ENCODE results near the gene ABHD5.

ABHD5 gene

DNA sequence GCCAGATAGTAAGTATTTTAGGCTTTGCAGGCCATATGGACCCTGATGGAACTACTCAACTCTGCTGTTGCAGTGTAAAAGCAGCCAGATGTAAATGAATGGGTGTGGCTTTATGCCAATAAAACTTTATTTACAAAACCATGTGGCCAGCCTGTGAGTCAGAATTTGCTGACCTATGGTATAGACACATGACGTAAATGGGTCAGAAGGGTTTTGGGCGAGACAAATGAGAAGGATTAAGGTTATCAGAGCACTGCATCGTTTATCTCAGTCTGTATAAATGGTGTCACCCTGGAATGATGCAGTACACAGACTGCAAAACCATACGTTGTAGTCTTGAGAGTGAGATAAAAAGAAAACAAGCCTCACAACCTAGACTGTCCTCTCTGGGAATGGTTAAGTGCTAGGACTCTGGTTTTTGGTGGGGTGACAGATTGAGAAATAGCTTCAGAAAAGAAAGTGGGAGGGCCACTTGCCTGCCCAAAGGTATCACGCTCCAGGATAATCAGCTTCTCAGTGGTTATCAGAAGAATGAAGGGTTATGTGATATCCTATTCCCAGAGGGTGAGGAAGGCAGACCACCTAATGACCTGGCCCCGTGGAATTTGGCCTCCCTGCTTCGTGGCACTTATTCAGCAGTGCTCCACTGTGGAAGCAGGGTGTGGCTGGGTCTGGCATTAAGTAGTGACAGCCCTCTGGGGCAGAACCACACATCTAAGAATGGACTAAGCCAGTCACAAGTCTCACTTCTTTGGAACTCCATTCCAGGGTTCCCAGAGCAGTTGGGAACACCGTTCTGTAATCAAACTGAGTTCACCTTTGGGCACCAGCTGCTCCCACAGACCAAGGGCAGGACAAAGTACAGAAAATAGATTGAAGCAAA, 46.1 kb downstream of the ABHD5 start:
- Histone ChIP-seq H3K4me3 (ENCODE audit: low read length) (no peak overlapping the region), H3K79me2 (ENCODE audit: low read length) (no peaks in the 10 kb centered on the region), H3K9me3 (replicated peaks; ENCODE audit: insufficient read depth, low read length) (no peaks in the 10 kb centered on the region), H3K36me3 (replicated peaks; ENCODE audit: insufficient read depth, low read length) (no peaks in the 10 kb centered on the region), H3K4me2 (ENCODE audit: low read depth, low read length) (no peak overlapping the region), H3F3A (ENCODE audit: insufficient read depth, low read length) (no peaks in the 10 kb centered on the region), H3K27ac (ENCODE audit: low read length) (no peak overlapping the region), H4K20me1 (ENCODE audit: insufficient read depth, low read length) (no peaks in the 10 kb centered on the region), H3K9me2 (replicated peaks; ENCODE audit: insufficient read depth, low read length) (no peaks in the 10 kb centered on the region), H2AFZ (ENCODE audit: low read length) (no peak overlapping the region), H3K27me3 (replicated peaks; ENCODE audit: insufficient read depth, low read length) (no peaks in the 10 kb centered on the region), H3K9ac (ENCODE audit: low read length) (no peak overlapping the region), H3K4me1 (ENCODE audit: low read length) (no peaks in the 10 kb centered on the region)
- TF ChIP-seq, protein P1, sequence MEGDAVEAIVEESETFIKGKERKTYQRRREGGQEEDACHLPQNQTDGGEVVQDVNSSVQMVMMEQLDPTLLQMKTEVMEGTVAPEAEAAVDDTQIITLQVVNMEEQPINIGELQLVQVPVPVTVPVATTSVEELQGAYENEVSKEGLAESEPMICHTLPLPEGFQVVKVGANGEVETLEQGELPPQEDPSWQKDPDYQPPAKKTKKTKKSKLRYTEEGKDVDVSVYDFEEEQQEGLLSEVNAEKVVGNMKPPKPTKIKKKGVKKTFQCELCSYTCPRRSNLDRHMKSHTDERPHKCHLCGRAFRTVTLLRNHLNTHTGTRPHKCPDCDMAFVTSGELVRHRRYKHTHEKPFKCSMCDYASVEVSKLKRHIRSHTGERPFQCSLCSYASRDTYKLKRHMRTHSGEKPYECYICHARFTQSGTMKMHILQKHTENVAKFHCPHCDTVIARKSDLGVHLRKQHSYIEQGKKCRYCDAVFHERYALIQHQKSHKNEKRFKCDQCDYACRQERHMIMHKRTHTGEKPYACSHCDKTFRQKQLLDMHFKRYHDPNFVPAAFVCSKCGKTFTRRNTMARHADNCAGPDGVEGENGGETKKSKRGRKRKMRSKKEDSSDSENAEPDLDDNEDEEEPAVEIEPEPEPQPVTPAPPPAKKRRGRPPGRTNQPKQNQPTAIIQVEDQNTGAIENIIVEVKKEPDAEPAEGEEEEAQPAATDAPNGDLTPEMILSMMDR (IDR thresholded peaks at IDR 0.05; ENCODE audit: low read length), result no peak
- TF ChIP-seq EZH2 (optimal IDR thresholded peaks at IDR 0.05; ENCODE audit: low read depth, low read length), result no peak
- no peak for TF ChIP-seq EZH2phosphoT487 (IDR thresholded peaks at IDR 0.05; ENCODE audit: low read length)
- no peak for DNase-seq

DNA sequence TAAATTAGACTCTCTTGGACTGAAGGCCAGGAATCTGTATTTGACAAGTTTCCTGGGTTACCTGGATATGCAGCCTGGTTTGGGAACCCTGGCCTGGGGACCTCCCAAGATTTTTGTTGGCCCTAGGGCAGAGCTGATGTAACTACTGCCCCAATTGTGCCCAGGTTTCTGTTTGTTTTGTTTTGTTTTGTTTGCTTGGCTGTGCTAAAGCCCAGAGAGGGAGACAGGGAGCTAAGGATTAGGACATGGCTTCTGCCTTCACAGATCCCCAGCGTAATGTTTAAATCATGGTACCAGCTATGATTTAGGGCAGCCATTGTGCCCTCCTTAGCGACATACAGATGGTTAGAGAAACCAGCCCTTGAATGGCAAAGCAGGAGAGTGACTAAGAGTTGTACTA, 47.6 kb downstream of the ABHD5 start:
- H3K27ac ChIP-seq (ENCODE audit: low read length), result no peak overlapping the region
- H3K27me3 ChIP-seq (replicated peaks; ENCODE audit: insufficient read depth, low read length), result no peaks in the 10 kb centered on the region
- TF ChIP-seq EZH2 (optimal IDR thresholded peaks at IDR 0.05; ENCODE audit: low read depth, low read length), result no peak
- TF ChIP-seq EZH2phosphoT487 (IDR thresholded peaks at IDR 0.05; ENCODE audit: low read length), result no peak
- TF ChIP-seq, protein P1 (IDR thresholded peaks at IDR 0.05; ENCODE audit: low read length), result no peak
- no peak for DNase-seq
- H2AFZ ChIP-seq (ENCODE audit: low read length), result no peak overlapping the region
- no peaks in the 10 kb centered on the region for H3K4me1 ChIP-seq (ENCODE audit: low read length)
- H3K9me3 ChIP-seq (replicated peaks; ENCODE audit: insufficient read depth, low read length), result no peaks in the 10 kb centered on the region
- no peaks in the 10 kb centered on the region for H3K79me2 ChIP-seq (ENCODE audit: low read length)
- no peaks in the 10 kb centered on the region for H3K36me3 ChIP-seq (replicated peaks; ENCODE audit: insufficient read depth, low read length)
- no peak overlapping the region for H3K9ac ChIP-seq (ENCODE audit: low read length)
- no peak overlapping the region for H3K4me3 ChIP-seq (ENCODE audit: low read length)
- H4K20me1 ChIP-seq (ENCODE audit: insufficient read depth, low read length), result no peaks in the 10 kb centered on the region
- no peaks in the 10 kb centered on the region for H3K9me2 ChIP-seq (replicated peaks; ENCODE audit: insufficient read depth, low read length)
- H3K4me2 ChIP-seq (ENCODE audit: low read depth, low read length), result no peak overlapping the region
- no peaks in the 10 kb centered on the region for H3F3A ChIP-seq (ENCODE audit: insufficient read depth, low read length)

DNA sequence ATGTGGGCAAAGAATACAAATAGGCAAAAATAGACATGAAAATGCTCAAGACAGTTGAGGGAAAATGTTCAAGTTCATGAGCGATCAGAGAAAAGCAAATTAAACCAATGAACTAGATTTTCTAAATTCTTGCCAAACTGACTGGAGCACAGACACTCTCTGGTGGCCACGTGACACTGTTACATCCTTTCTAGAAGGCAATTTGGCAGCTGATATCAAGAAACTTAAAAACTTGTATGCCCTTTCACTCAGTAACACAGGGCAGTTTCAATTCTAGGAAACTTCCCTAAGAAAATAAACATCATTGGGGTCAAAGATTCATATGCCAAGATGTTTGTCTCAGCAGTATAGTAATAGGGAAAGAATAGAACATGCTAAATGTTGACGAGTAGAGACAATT, 52.2 kb downstream of the ABHD5 start:
- H3K4me2 ChIP-seq (ENCODE audit: low read depth, low read length), result no peak overlapping the region
- H3K27ac ChIP-seq (ENCODE audit: low read length), result no peak overlapping the region
- DNase-seq, result no peak
- H3K4me3 ChIP-seq (ENCODE audit: low read length), result no peak overlapping the region
- H3K4me1 ChIP-seq (ENCODE audit: low read length), result no peaks in the 10 kb centered on the region
- TF ChIP-seq, protein P1 (IDR thresholded peaks at IDR 0.05; ENCODE audit: low read length), result peak; percentile 15
- TF ChIP-seq EZH2 (optimal IDR thresholded peaks at IDR 0.05; ENCODE audit: low read depth, low read length), result no peak
- H3K79me2 ChIP-seq (ENCODE audit: low read length), result no peaks in the 10 kb centered on the region
- no peaks in the 10 kb centered on the region for H4K20me1 ChIP-seq (ENCODE audit: insufficient read depth, low read length)
- no peak overlapping the region for H3K9ac ChIP-seq (ENCODE audit: low read length)
- no peaks in the 10 kb centered on the region for H3K36me3 ChIP-seq (replicated peaks; ENCODE audit: insufficient read depth, low read length)
- no peaks in the 10 kb centered on the region for H3K9me3 ChIP-seq (replicated peaks; ENCODE audit: insufficient read depth, low read length)
- H3K9me2 ChIP-seq (replicated peaks; ENCODE audit: insufficient read depth, low read length), result no peaks in the 10 kb centered on the region
- no peaks in the 10 kb centered on the region for H3K27me3 ChIP-seq (replicated peaks; ENCODE audit: insufficient read depth, low read length)
- H2AFZ ChIP-seq (ENCODE audit: low read length), result no peak overlapping the region
- H3F3A ChIP-seq (ENCODE audit: insufficient read depth, low read length), result no peaks in the 10 kb centered on the region

Measured in MM.1S (cell line).